ENCODE measurements around the gene CCL21. TPM values are rescaled to one million over a fixed set of nuclear protein-coding genes. Genes with fewer than 3 reads are reported as not detected.

CCL21 gene
- total and polyA plus RNA-seq, 7 donors: 1.4 to 214 (median 129) TPM

- Histone ChIP-seq H3K36me3 (peaks cover 0 to 9% (median 0%) of the 10 kb centered on the region in 4 donors), H3K9me3 (no peaks in the 10 kb centered on the region), H3K27me3 (no peaks in the 10 kb centered on the region), H3K4me1 (no peaks in the 10 kb centered on the region), H3K4me3 (no peak overlapping the region), H3K27ac (no peak overlapping the region)
- TF ChIP-seq POLR2AphosphoS5 (IDR thresholded peaks at IDR 0.05) (no peak), CTCF (IDR thresholded peaks at IDR 0.05) (no peak), POLR2A (IDR thresholded peaks at IDR 0.05) (no peak), EP300 (IDR thresholded peaks at IDR 0.05) (no peak)
- 85 to 91% methylated on average over 4 of the region's 4 CpGs for WGBS, 2 donors
- DNase-seq: no peak
- intact Hi-C loops (cut with DNase I): no loop called here
Measured at GRCh38 chr9:34684145-34684544, 25.8 kb downstream of the CCL21 start.

GRCh38 chr9:34675869-34676268 lies 34.1 kb downstream of the CCL21 start:
- no peak overlapping the region for H3K4me3 ChIP-seq
- no peak for TF ChIP-seq CTCF (IDR thresholded peaks at IDR 0.05)
- H3K4me1 ChIP-seq: no peaks in the 10 kb centered on the region
- no peak for DNase-seq
- H3K36me3 ChIP-seq: peaks cover 0 to 5% (median 0%) of the 10 kb centered on the region in 4 donors
- 98 to 99% methylated on average over 2 of the region's 2 CpGs for WGBS, 2 donors
- H3K27me3 ChIP-seq: no peaks in the 10 kb centered on the region
- no peaks in the 10 kb centered on the region for H3K9me3 ChIP-seq
- no peak overlapping the region for H3K27ac ChIP-seq
- intact Hi-C loops (cut with DNase I): no loop called here

- peaks cover 0 to 4% (median 0%) of the 10 kb centered on the region in 4 donors for H3K36me3 ChIP-seq
- WGBS, 2 donors: 26 to 29% methylated on average over 10 of the region's 10 CpGs
- intact Hi-C loops (cut with DNase I): no loop called here
Measured at GRCh38 chr9:34675048-34675714, 34.8 kb downstream of the CCL21 start.

GRCh38 chr9:34674440-34674839 lies 35.5 kb downstream of the CCL21 start:
- Histone ChIP-seq H3K4me3 (no peak overlapping the region), H3K27me3 (no peaks in the 10 kb centered on the region), H3K9me3 (no peaks in the 10 kb centered on the region), H3K36me3 (peaks cover 0 to 7% (median 0%) of the 10 kb centered on the region in 4 donors), H3K4me1 (no peaks in the 10 kb centered on the region), H3K27ac (no peak overlapping the region)
- WGBS, 2 donors: 24 to 72% methylated on average over 3 of the region's 3 CpGs
- intact Hi-C loops (cut with DNase I): no loop called here
- TF ChIP-seq POLR2AphosphoS5 (IDR thresholded peaks at IDR 0.05) (no peak), EP300 (IDR thresholded peaks at IDR 0.05) (no peak)
- no peak for DNase-seq

More at GRCh38 chr9:34675048-34675714, 34.8 kb downstream of the CCL21 start:
- no peak overlapping the region for H3K4me3 ChIP-seq
- TF ChIP-seq CTCF (IDR thresholded peaks at IDR 0.05): peak in 2 of 4 experiments; percentile 26 to 35
- TF ChIP-seq POLR2A (IDR thresholded peaks at IDR 0.05): no peak
- DNase-seq: no peak
- no peak overlapping the region for H3K27ac ChIP-seq
- no peaks in the 10 kb centered on the region for H3K4me1 ChIP-seq
- H3K27me3 ChIP-seq: no peaks in the 10 kb centered on the region
- no peaks in the 10 kb centered on the region for H3K9me3 ChIP-seq

GRCh38 chr9:34671307-34671706 lies 38.6 kb downstream of the CCL21 start:
- no peak for TF ChIP-seq POLR2A (IDR thresholded peaks at IDR 0.05)
- no peak for TF ChIP-seq CTCF (IDR thresholded peaks at IDR 0.05)
- no peak for TF ChIP-seq EP300 (IDR thresholded peaks at IDR 0.05)
- no peak for TF ChIP-seq POLR2AphosphoS5 (IDR thresholded peaks at IDR 0.05)
- Histone ChIP-seq H3K36me3 (peaks cover 0 to 6% (median 0%) of the 10 kb centered on the region in 4 donors), H3K9me3 (no peaks in the 10 kb centered on the region), H3K4me3 (no peak overlapping the region), H3K27me3 (no peaks in the 10 kb centered on the region), H3K4me1 (peaks cover 0 to 11% (median 8%) of the 10 kb centered on the region in 4 donors), H3K27ac (no peak overlapping the region)
- DNase-seq: no peak
- WGBS, 2 donors: 92 to 95% methylated on average over 1 of the region's 1 CpG
- intact Hi-C loops (cut with DNase I): no loop called here
